ENCODE results near the gene TBC1D5.

TBC1D5 gene

GRCh38 chr3:17456650-17457049 lies 285.8 kb downstream of the TBC1D5 start:
- no peaks in the 10 kb centered on the region for H3F3A ChIP-seq (ENCODE audit: low read depth)

GRCh38 chr3:17456046-17456445 lies 286.4 kb downstream of the TBC1D5 start:
- Histone ChIP-seq H3K27me3 (ENCODE audit: insufficient read depth, low read length, poor library complexity, severe bottlenecking) (no peaks in the 10 kb centered on the region), H2AFZ (ENCODE audit: low read length) (no peak overlapping the region), H3K4me3 (ENCODE audit: low read length, poor library complexity, severe bottlenecking) (no peak overlapping the region), H3K9me2 (replicated peaks; ENCODE audit: low read depth, low read length) (no peaks in the 10 kb centered on the region), H3K9me3 (ENCODE audit: insufficient read depth, low read depth, low read length) (no peaks in the 10 kb centered on the region; the same call in 1 of the 2 replicates), H3K36me3 (ENCODE audit: insufficient read depth, low read length) (peaks cover 7% of the 10 kb centered on the region; the same call in 1 of the 2 replicates), H3K9ac (ENCODE audit: low read depth, low read length, poor library complexity, severe bottlenecking) (no peak overlapping the region), H3K4me1 (ENCODE audit: insufficient read depth, low read length, poor library complexity, severe bottlenecking) (peaks cover 4% of the 10 kb centered on the region), H4K20me1 (ENCODE audit: insufficient read depth, low read length, poor library complexity, severe bottlenecking) (no peaks in the 10 kb centered on the region), H3F3A (ENCODE audit: low read depth) (no peaks in the 10 kb centered on the region), H3K4me2 (ENCODE audit: low read depth, low read length, poor library complexity, severe bottlenecking) (no peak overlapping the region), H3K79me2 (ENCODE audit: insufficient read depth, low read length) (no peaks in the 10 kb centered on the region)
- TF ChIP-seq EZH2phosphoT487 (IDR thresholded peaks at IDR 0.05; ENCODE audit: borderline replicate concordance) (no peak), CTCF (conservative IDR thresholded peaks at IDR 0.05; ENCODE audit: low read length) (no peak)

More at GRCh38 chr3:17456650-17457049, 285.8 kb downstream of the TBC1D5 start:
- Histone ChIP-seq H3K27me3 (ENCODE audit: insufficient read depth, low read length, poor library complexity, severe bottlenecking) (no peaks in the 10 kb centered on the region), H3K36me3 (ENCODE audit: insufficient read depth, low read length) (peaks cover 7% of the 10 kb centered on the region; the same call in 1 of the 2 replicates), H3K79me2 (ENCODE audit: insufficient read depth, low read length) (no peaks in the 10 kb centered on the region), H3K9ac (ENCODE audit: low read depth, low read length, poor library complexity, severe bottlenecking) (no peak overlapping the region), H3K9me3 (ENCODE audit: insufficient read depth, low read depth, low read length) (no peaks in the 10 kb centered on the region; the same call in 1 of the 2 replicates), H3K9me2 (replicated peaks; ENCODE audit: low read depth, low read length) (no peaks in the 10 kb centered on the region), H3K4me1 (ENCODE audit: insufficient read depth, low read length, poor library complexity, severe bottlenecking) (no peaks in the 10 kb centered on the region), H2AFZ (ENCODE audit: low read length) (no peak overlapping the region), H4K20me1 (ENCODE audit: insufficient read depth, low read length, poor library complexity, severe bottlenecking) (no peaks in the 10 kb centered on the region), H3K4me3 (ENCODE audit: low read length, poor library complexity, severe bottlenecking) (no peak overlapping the region), H3K4me2 (ENCODE audit: low read depth, low read length, poor library complexity, severe bottlenecking) (no peak overlapping the region)
- no peak for TF ChIP-seq EZH2phosphoT487 (IDR thresholded peaks at IDR 0.05; ENCODE audit: borderline replicate concordance)
- no peak for TF ChIP-seq CTCF (conservative IDR thresholded peaks at IDR 0.05; ENCODE audit: low read length)

GRCh38 chr3:17444865-17445264 lies 297.6 kb downstream of the TBC1D5 start:
- no peaks in the 10 kb centered on the region for H4K20me1 ChIP-seq (ENCODE audit: insufficient read depth, low read length, poor library complexity, severe bottlenecking)
- no peak overlapping the region for H2AFZ ChIP-seq (ENCODE audit: low read length)
- no peaks in the 10 kb centered on the region for H3K9me2 ChIP-seq (replicated peaks; ENCODE audit: low read depth, low read length)
- H3K4me2 ChIP-seq (ENCODE audit: low read depth, low read length, poor library complexity, severe bottlenecking): no peak overlapping the region
- no peaks in the 10 kb centered on the region for H3F3A ChIP-seq (ENCODE audit: low read depth)
- H3K9ac ChIP-seq (ENCODE audit: low read depth, low read length, poor library complexity, severe bottlenecking): no peak overlapping the region
- H3K4me1 ChIP-seq (ENCODE audit: insufficient read depth, low read length, poor library complexity, severe bottlenecking): no peaks in the 10 kb centered on the region
- no peaks in the 10 kb centered on the region for H3K27me3 ChIP-seq (ENCODE audit: insufficient read depth, low read length, poor library complexity, severe bottlenecking)
- H3K79me2 ChIP-seq (ENCODE audit: insufficient read depth, low read length): 0 out of 2 replicates have a peak, but pooled peaks cover 2% of the 10 kb centered on the region
- H3K9me3 ChIP-seq (ENCODE audit: insufficient read depth, low read depth, low read length): no peaks in the 10 kb centered on the region
- TF ChIP-seq CTCF (conservative IDR thresholded peaks at IDR 0.05; ENCODE audit: low read length): no peak
- no peak for TF ChIP-seq EZH2phosphoT487 (IDR thresholded peaks at IDR 0.05; ENCODE audit: borderline replicate concordance)
- H3K36me3 ChIP-seq (ENCODE audit: insufficient read depth, low read length): 0 out of 2 replicates have a peak, but pooled peaks cover 6% of the 10 kb centered on the region
- no peak overlapping the region for H3K4me3 ChIP-seq (ENCODE audit: low read length, poor library complexity, severe bottlenecking)

Measured in Loucy (cell line).